HAP-1 (cell line): ENCODE measurements around the gene ADAD2.

Experiments used
- DNase-seq, 2 experiments: peaks; one replicate each; pipeline ENCODE4 v3.0.0-alpha.2; 2016 to 2020; ENCODE audit warnings: low spot score in 2 of 2
- H3K27me3 ChIP-seq: fragments of 250-450 bp; sonication (Bioruptor Pico); 2 replicates; pipeline ENCODE4 v1.5.1; 2020; ENCODE audit warnings: low read depth, mild to moderate bottlenecking, moderate library complexity
- H3K36me3 ChIP-seq: fragments of 250-450 bp; sonication (Bioruptor Pico); replicated peaks from 2 replicates; pipeline ENCODE4 v1.5.1; 2020; ENCODE audit warnings: mild to moderate bottlenecking
- H3K4me1 ChIP-seq: fragments of 250-450 bp; sonication (Bioruptor Pico); 2 replicates; pipeline ENCODE4 v1.5.1; 2020; ENCODE audit warnings: mild to moderate bottlenecking
- H3K4me3 ChIP-seq: fragments of 250-450 bp; sonication (Bioruptor Pico); 2 replicates; pipeline ENCODE4 v1.5.1; 2020; ENCODE audit warnings: mild to moderate bottlenecking, moderate library complexity
- H3K9me3 ChIP-seq: fragments of 250-450 bp; sonication (Bioruptor Pico); 2 replicates; pipeline ENCODE4 v1.5.1; 2020; ENCODE audit warnings: mild to moderate bottlenecking, moderate library complexity
- in situ Hi-C: fragments of 300-500 bp; cut with MboI; formaldehyde crosslinking; loops from 3 replicates; pipeline ENCODE4 v1.14.3; 2020; ENCODE audit warnings: low sequenced_read_pairs, inconsistent platforms, mixed read lengths

ADAD2 gene

DNA sequence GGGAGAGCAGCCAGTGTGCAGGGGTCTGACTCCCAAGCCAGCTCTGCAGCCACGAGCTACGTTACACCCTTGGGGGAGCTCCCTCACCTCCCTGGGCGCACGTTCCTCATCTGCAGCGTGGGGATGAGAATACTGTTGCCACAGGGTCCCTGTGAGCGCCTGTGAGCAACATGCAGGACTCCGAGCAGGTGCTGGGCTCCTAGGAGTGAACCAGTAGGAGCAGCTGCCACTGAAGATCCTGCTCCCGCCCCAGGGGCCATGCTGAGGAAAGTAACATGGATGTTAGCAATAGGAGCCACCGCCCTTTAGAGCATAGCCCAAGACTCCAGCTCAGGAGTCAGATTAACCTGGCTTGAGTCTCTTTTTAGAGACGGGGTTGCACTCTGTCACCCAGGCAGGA lies 29.9 kb upstream of the ADAD2 start:
- in situ Hi-C loops: no loop called here
- Histone ChIP-seq H3K4me1 (no peaks in the 10 kb centered on the region; the same call in 1 of the 2 replicates), H3K9me3 (no peaks in the 10 kb centered on the region), H3K27me3 (peaks cover 25% of the 10 kb centered on the region; the same call in 1 of the 2 replicates), H3K36me3 (no peaks in the 10 kb centered on the region; the same call in 1 of the 2 replicates), H3K4me3 (no peak overlapping the region)
- DNase-seq: no peak

- Histone ChIP-seq H3K9me3 (no peaks in the 10 kb centered on the region), H3K4me1 (no peaks in the 10 kb centered on the region; the same call in 1 of the 2 replicates), H3K36me3 (no peaks in the 10 kb centered on the region; the same call in 1 of the 2 replicates), H3K4me3 (no peak overlapping the region), H3K27me3 (peaks cover 29% of the 10 kb centered on the region; the same call in 1 of the 2 replicates)
- in situ Hi-C loops: no loop called here
- no peak for DNase-seq
Measured at GRCh38 chr16:84161801-84162200, 29.2 kb upstream of the ADAD2 start.

GRCh38 chr16:84165746-84166145 lies 25.2 kb upstream of the ADAD2 start:
- in situ Hi-C loops: no loop called here
- no peaks in the 10 kb centered on the region for H3K4me1 ChIP-seq
- H3K36me3 ChIP-seq: no peaks in the 10 kb centered on the region
- no peaks in the 10 kb centered on the region for H3K9me3 ChIP-seq
- no peak overlapping the region for H3K4me3 ChIP-seq
- no peak for DNase-seq
- H3K27me3 ChIP-seq: peaks cover 10% of the 10 kb centered on the region; the same call in 1 of the 2 replicates

GRCh38 chr16:84166796-84167695 lies 23.9 kb upstream of the ADAD2 start:
- H3K4me1 ChIP-seq: no peaks in the 10 kb centered on the region
- no peaks in the 10 kb centered on the region for H3K9me3 ChIP-seq
- no peaks in the 10 kb centered on the region for H3K36me3 ChIP-seq
- no peak overlapping the region for H3K4me3 ChIP-seq
- in situ Hi-C loops: no loop called here
- DNase-seq: no peak
- peaks cover 10% of the 10 kb centered on the region; the same call in 1 of the 2 replicates for H3K27me3 ChIP-seq

- Histone ChIP-seq H3K4me3 (no peak overlapping the region), H3K36me3 (no peaks in the 10 kb centered on the region), H3K4me1 (no peaks in the 10 kb centered on the region), H3K27me3 (peaks cover 8% of the 10 kb centered on the region; the same call in 1 of the 2 replicates), H3K9me3 (no peaks in the 10 kb centered on the region)
- in situ Hi-C loops: no loop called here
- DNase-seq: no peak
Measured at GRCh38 chr16:84169765-84170310, 21.1 kb upstream of the ADAD2 start.

DNA sequence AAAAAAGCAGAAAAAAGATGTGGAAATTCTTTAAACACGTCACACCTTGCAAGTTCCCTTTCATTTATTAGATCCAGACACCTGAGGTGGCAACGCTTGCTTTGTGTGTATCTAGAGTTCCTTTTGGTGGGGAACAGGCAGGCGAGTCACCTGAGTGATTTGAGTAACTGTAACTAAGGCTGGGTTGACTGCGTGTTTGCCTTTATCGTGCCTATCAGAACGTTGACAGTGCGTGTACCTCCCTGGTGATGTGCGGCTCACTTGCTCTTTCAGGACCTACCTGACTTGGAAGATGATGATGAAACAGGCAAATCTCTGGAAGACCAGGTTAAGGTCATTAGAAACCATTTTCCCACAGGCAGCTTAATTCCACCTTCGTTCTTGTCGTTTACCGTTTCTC lies 16.6 kb upstream of the ADAD2 start:
- H3K36me3 ChIP-seq: peaks cover 15% of the 10 kb centered on the region
- in situ Hi-C loops: no loop called here

GRCh38 chr16:84175350-84176081 lies 15.4 kb upstream of the ADAD2 start:
- no peak overlapping the region for H3K4me3 ChIP-seq
- DNase-seq: no peak
- H3K36me3 ChIP-seq: peaks cover 19% of the 10 kb centered on the region
- no peaks in the 10 kb centered on the region for H3K27me3 ChIP-seq
- H3K4me1 ChIP-seq: peaks cover 4% of the 10 kb centered on the region; the same call in 1 of the 2 replicates
- in situ Hi-C loops: no loop called here
- H3K9me3 ChIP-seq: no peaks in the 10 kb centered on the region

More for the DNA sequence above, 16.6 kb upstream of the ADAD2 start:
- DNase-seq: no peak
- Histone ChIP-seq H3K27me3 (no peaks in the 10 kb centered on the region), H3K4me3 (no peak overlapping the region), H3K4me1 (peaks cover 4% of the 10 kb centered on the region; the same call in 1 of the 2 replicates), H3K9me3 (no peaks in the 10 kb centered on the region)

- H3K4me3 ChIP-seq: no peak overlapping the region
- no peaks in the 10 kb centered on the region for H3K27me3 ChIP-seq
- H3K36me3 ChIP-seq: peaks cover 19% of the 10 kb centered on the region
- in situ Hi-C loops: no loop called here
- H3K9me3 ChIP-seq: no peaks in the 10 kb centered on the region
- H3K4me1 ChIP-seq: peaks cover 4% of the 10 kb centered on the region; the same call in 1 of the 2 replicates
- DNase-seq: no peak
Measured at GRCh38 chr16:84176192-84177053, 14.5 kb upstream of the ADAD2 start.

DNA sequence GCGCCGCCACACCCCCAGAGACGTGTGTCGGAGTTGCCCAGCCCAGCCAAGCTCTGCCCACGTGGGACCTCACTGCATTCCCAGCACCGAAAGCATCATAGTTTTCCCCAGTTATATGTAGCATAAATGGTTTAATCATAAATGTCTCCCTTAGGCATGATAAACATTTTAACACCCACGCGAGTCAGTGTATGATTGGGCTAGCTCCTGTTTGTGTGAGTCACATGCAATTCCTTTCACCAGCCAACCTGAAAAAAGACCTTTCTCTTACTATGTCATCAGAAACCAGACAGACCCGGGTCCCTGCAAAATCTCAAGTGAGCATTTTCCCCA lies 13.2 kb upstream of the ADAD2 start:
- Histone ChIP-seq H3K9me3 (no peaks in the 10 kb centered on the region), H3K4me1 (peaks cover 4% of the 10 kb centered on the region; the same call in 1 of the 2 replicates), H3K27me3 (no peaks in the 10 kb centered on the region), H3K4me3 (no peak overlapping the region), H3K36me3 (peaks cover 23% of the 10 kb centered on the region)
- DNase-seq: no peak
- in situ Hi-C loops: no loop called here

DNA sequence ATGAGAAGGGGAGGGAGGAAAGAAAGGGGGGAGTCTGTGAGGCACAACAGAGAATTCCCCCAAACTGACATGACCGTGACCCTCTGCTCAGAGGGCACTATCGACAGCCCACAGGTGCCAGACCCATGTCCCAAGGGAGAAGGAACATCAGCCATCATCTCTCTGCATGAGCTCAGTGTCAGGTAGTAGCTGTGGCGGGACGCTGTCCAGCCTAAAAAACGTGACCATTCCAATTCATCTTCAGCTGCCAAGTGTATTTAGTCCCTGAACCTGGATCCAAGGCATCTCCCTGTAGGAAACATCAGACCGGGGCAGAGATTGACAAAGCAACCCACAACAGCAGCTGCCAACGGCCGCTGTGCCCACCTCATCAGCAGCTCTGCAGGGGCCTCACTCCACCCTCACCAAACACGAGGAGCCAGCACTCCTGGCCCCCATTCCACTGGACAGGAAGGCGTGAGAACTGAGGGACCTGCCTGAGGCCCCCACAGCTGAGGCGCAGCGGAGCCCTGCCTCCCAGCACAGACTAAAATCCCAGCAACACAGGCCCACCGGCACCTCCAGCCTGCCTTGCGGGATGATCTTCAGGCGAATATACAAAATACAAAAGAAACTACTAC lies 12.7 kb upstream of the ADAD2 start:
- Histone ChIP-seq H3K4me1 (peaks cover 4% of the 10 kb centered on the region; the same call in 1 of the 2 replicates), H3K36me3 (peaks cover 23% of the 10 kb centered on the region), H3K27me3 (no peaks in the 10 kb centered on the region), H3K4me3 (no peak overlapping the region), H3K9me3 (no peaks in the 10 kb centered on the region)
- in situ Hi-C loops: no loop called here
- no peak for DNase-seq

- Histone ChIP-seq H3K4me1 (peaks cover 4% of the 10 kb centered on the region; the same call in 1 of the 2 replicates), H3K27me3 (no peaks in the 10 kb centered on the region), H3K9me3 (no peaks in the 10 kb centered on the region), H3K36me3 (peaks cover 23% of the 10 kb centered on the region), H3K4me3 (no peak overlapping the region)
- in situ Hi-C loops: no loop called here
- DNase-seq: no peak
Measured at GRCh38 chr16:84178892-84179611, 11.9 kb upstream of the ADAD2 start.

- peaks cover 27% of the 10 kb centered on the region for H3K36me3 ChIP-seq
- in situ Hi-C loops: loop anchor here (10.0 kb wide), 1 partner anchor 95 kb away; no protein-coding TSS in a partner anchor
Measured at GRCh38 chr16:84179612-84180320, 11.2 kb upstream of the ADAD2 start.

More at GRCh38 chr16:84179612-84180320, 11.2 kb upstream of the ADAD2 start:
- Histone ChIP-seq H3K4me3 (no peak overlapping the region), H3K27me3 (no peaks in the 10 kb centered on the region), H3K4me1 (peaks cover 4% of the 10 kb centered on the region; the same call in 1 of the 2 replicates), H3K9me3 (no peaks in the 10 kb centered on the region)
- no peak for DNase-seq
